Activated CD4-positive, alpha-beta T cell treated with anti-CD3 and anti-CD28 coated beads, Interleukin-2, amount 10 ng/mL, durations not matched to agents 24 days and 14 days (primary cell): ENCODE results near the gene PACS2. TPM values are rescaled to one million over a fixed set of nuclear protein-coding genes. Genes with fewer than 3 reads are reported as not detected.
"Not testable (repeated sequence)": the region's sequence is repeated elsewhere in the genome, so short reads cannot be mapped to it uniquely, and the experiment has no call there.

Experiments used
- DNase-seq: peaks from one replicate; pipeline ENCODE4 v3.0.0; 2022
- H3K27ac Mint-ChIP-seq: one replicate; pipeline ENCODE4 v1.8.0; 2022; ENCODE audit warnings: mild to moderate bottlenecking, mixed read lengths
- H3K27me3 Mint-ChIP-seq: one replicate; pipeline ENCODE4 v1.8.0; 2022; ENCODE audit warnings: mixed read lengths
- H3K36me3 Mint-ChIP-seq: one replicate; pipeline ENCODE4 v1.8.0; 2022; ENCODE audit warnings: low read depth, mild to moderate bottlenecking, mixed read lengths
- H3K4me1 Mint-ChIP-seq: one replicate; pipeline ENCODE4 v1.8.0; 2021; ENCODE audit warnings: mixed read lengths
- H3K4me3 Mint-ChIP-seq: one replicate; pipeline ENCODE4 v1.8.0; 2022; ENCODE audit warnings: mild to moderate bottlenecking, moderate library complexity, mixed read lengths
- H3K9me3 Mint-ChIP-seq: one replicate; pipeline ENCODE4 v1.8.0; 2021; ENCODE audit warnings: mixed read lengths
- intact Hi-C: fragments of 100-400 bp; cut with micrococcal nuclease; formaldehyde crosslinking; loops from one replicate; pipeline ENCODE4 v1.15.1; 2023
- total RNA-seq: library from RNA; stranded (reverse); gene quantifications from 2 replicates; pipeline ENCODE4 v1.2.3, GENCODE V29; 2022

The PACS2 gene
- total RNA-seq, 1 donor from 2014 or later: 33.9 TPM

GRCh38 chr14:105326568-105326867 lies 12.0 kb downstream of the PACS2 start:
- Mint-ChIP-seq H3K4me1 (peaks cover 14% of the 10 kb centered on the region), H3K9me3 (no peaks in the 10 kb centered on the region), H3K36me3 (peaks cover 4% of the 10 kb centered on the region), H3K4me3 (no peak overlapping the region), H3K27me3 (no peaks in the 10 kb centered on the region), H3K27ac (no peak overlapping the region)
- intact Hi-C loops: no loop called here
- no peak for DNase-seq

GRCh38 chr14:105326891-105327694 lies 12.5 kb downstream of the PACS2 start:
- Mint-ChIP-seq H3K27ac (no peak overlapping the region), H3K4me3 (no peak overlapping the region)

GRCh38 chr14:105327695-105328045 lies 13.1 kb downstream of the PACS2 start:
- H3K4me1 Mint-ChIP-seq: peaks cover 16% of the 10 kb centered on the region
- H3K27me3 Mint-ChIP-seq, H3K4me3 Mint-ChIP-seq, H3K36me3 Mint-ChIP-seq, H3K9me3 Mint-ChIP-seq, H3K27ac Mint-ChIP-seq, intact Hi-C loops, DNase-seq: not testable (repeated sequence)

More at GRCh38 chr14:105326891-105327694, 12.5 kb downstream of the PACS2 start:
- H3K9me3 Mint-ChIP-seq: no peaks in the 10 kb centered on the region
- H3K4me1 Mint-ChIP-seq: peaks cover 18% of the 10 kb centered on the region
- no peaks in the 10 kb centered on the region for H3K27me3 Mint-ChIP-seq
- DNase-seq: no peak
- peaks cover 4% of the 10 kb centered on the region for H3K36me3 Mint-ChIP-seq
- intact Hi-C loops: no loop called here

GRCh38 chr14:105328070-105328677 lies 13.6 kb downstream of the PACS2 start:
- intact Hi-C loops: no loop called here
- Mint-ChIP-seq H3K27me3 (no peaks in the 10 kb centered on the region), H3K9me3 (no peaks in the 10 kb centered on the region), H3K36me3 (no peaks in the 10 kb centered on the region), H3K4me3 (no peak overlapping the region), H3K27ac (no peak overlapping the region), H3K4me1 (peaks cover 11% of the 10 kb centered on the region)
- no peak for DNase-seq

GRCh38 chr14:105328678-105329390 lies 14.3 kb downstream of the PACS2 start:
- H3K27me3 Mint-ChIP-seq: no peaks in the 10 kb centered on the region
- H3K36me3 Mint-ChIP-seq: no peaks in the 10 kb centered on the region
- H3K9me3 Mint-ChIP-seq: no peaks in the 10 kb centered on the region
- no peak for DNase-seq
- H3K4me3 Mint-ChIP-seq: no peak overlapping the region
- no peak overlapping the region for H3K27ac Mint-ChIP-seq
- intact Hi-C loops: no loop called here
- peaks cover 7% of the 10 kb centered on the region for H3K4me1 Mint-ChIP-seq

- DNase-seq: no peak
- intact Hi-C loops: no loop called here
These were observed 15.0 kb downstream of the PACS2 start for GRCh38 chr14:105329411-105330150.

GRCh38 chr14:105330491-105330895 lies 15.9 kb downstream of the PACS2 start:
- H3K4me1 Mint-ChIP-seq: peaks cover 7% of the 10 kb centered on the region
- no peaks in the 10 kb centered on the region for H3K9me3 Mint-ChIP-seq
- no peaks in the 10 kb centered on the region for H3K36me3 Mint-ChIP-seq
- H3K27me3 Mint-ChIP-seq: no peaks in the 10 kb centered on the region
- DNase-seq: no peak
- no peak overlapping the region for H3K27ac Mint-ChIP-seq
- no peak overlapping the region for H3K4me3 Mint-ChIP-seq
- intact Hi-C loops: no loop called here

More at GRCh38 chr14:105329411-105330150, 15.0 kb downstream of the PACS2 start:
- Mint-ChIP-seq H3K27ac (no peak overlapping the region), H3K27me3 (no peaks in the 10 kb centered on the region), H3K36me3 (no peaks in the 10 kb centered on the region), H3K9me3 (no peaks in the 10 kb centered on the region), H3K4me3 (no peak overlapping the region), H3K4me1 (peaks cover 7% of the 10 kb centered on the region)

- Mint-ChIP-seq H3K36me3 (no peaks in the 10 kb centered on the region), H3K27ac (no peak overlapping the region), H3K27me3 (no peaks in the 10 kb centered on the region), H3K4me1 (peaks cover 7% of the 10 kb centered on the region), H3K4me3 (no peak overlapping the region), H3K9me3 (no peaks in the 10 kb centered on the region)
- DNase-seq: no peak
- intact Hi-C loops: no loop called here
These were observed 17.2 kb downstream of the PACS2 start for GRCh38 chr14:105331575-105332349.

GRCh38 chr14:105332350-105332874 lies 17.9 kb downstream of the PACS2 start:
- H3K4me1 Mint-ChIP-seq: peaks cover 7% of the 10 kb centered on the region
- H3K4me3 Mint-ChIP-seq: no peak overlapping the region
- DNase-seq: no peak
- no peaks in the 10 kb centered on the region for H3K36me3 Mint-ChIP-seq
- no peaks in the 10 kb centered on the region for H3K27me3 Mint-ChIP-seq
- H3K9me3 Mint-ChIP-seq: no peaks in the 10 kb centered on the region
- intact Hi-C loops: no loop called here
- no peak overlapping the region for H3K27ac Mint-ChIP-seq

- intact Hi-C loops: no loop called here
- H3K36me3 Mint-ChIP-seq: no peaks in the 10 kb centered on the region
- no peak overlapping the region for H3K27ac Mint-ChIP-seq
- no peaks in the 10 kb centered on the region for H3K27me3 Mint-ChIP-seq
- H3K4me1 Mint-ChIP-seq: peaks cover 7% of the 10 kb centered on the region
- DNase-seq: no peak
- no peaks in the 10 kb centered on the region for H3K9me3 Mint-ChIP-seq
- no peak overlapping the region for H3K4me3 Mint-ChIP-seq
These were observed 18.5 kb downstream of the PACS2 start for GRCh38 chr14:105333020-105333490.

GRCh38 chr14:105333613-105334364 lies 19.2 kb downstream of the PACS2 start:
- peaks cover 7% of the 10 kb centered on the region for H3K4me1 Mint-ChIP-seq
- H3K36me3 Mint-ChIP-seq: no peaks in the 10 kb centered on the region
- no peaks in the 10 kb centered on the region for H3K27me3 Mint-ChIP-seq
- intact Hi-C loops: no loop called here
- H3K9me3 Mint-ChIP-seq: no peaks in the 10 kb centered on the region
- no peak for DNase-seq
- no peak overlapping the region for H3K4me3 Mint-ChIP-seq
- no peak overlapping the region for H3K27ac Mint-ChIP-seq

GRCh38 chr14:105334383-105335230 lies 20.1 kb downstream of the PACS2 start:
- no peak overlapping the region for H3K27ac Mint-ChIP-seq
- intact Hi-C loops: no loop called here

More at GRCh38 chr14:105334383-105335230, 20.1 kb downstream of the PACS2 start:
- no peak overlapping the region for H3K4me3 Mint-ChIP-seq
- H3K27me3 Mint-ChIP-seq: no peaks in the 10 kb centered on the region
- DNase-seq: no peak
- no peaks in the 10 kb centered on the region for H3K9me3 Mint-ChIP-seq
- H3K36me3 Mint-ChIP-seq: no peaks in the 10 kb centered on the region
- H3K4me1 Mint-ChIP-seq: peaks cover 7% of the 10 kb centered on the region
